GM21367 (cell line): ENCODE measurements around the gene LCE2A.

Source experiments
- ATAC-seq: cut with Tn5 transposase; IDR thresholded peaks from one replicate; pipeline ENCODE4 v1.9.1; 2021; ENCODE audit not compliant: unreplicated experiment

Gene LCE2A

GRCh38 chr1:152741656-152742055 is 43.5 kb downstream of the LCE2A start:
- no peak for ATAC-seq

GRCh38 chr1:152743371-152744145 is 45.4 kb downstream of the LCE2A start:
- no peak for ATAC-seq

- no peak for ATAC-seq
These were observed 47.2 kb downstream of the LCE2A start for GRCh38 chr1:152745289-152745704.

GRCh38 chr1:152745765-152746444 is 47.8 kb downstream of the LCE2A start:
- ATAC-seq, result no peak

GRCh38 chr1:152747831-152748230 is 49.7 kb downstream of the LCE2A start:
- no peak for ATAC-seq
